Mesenteric fat pad (tissue), 1 donor: ENCODE measurements around the gene MTRF1L. TPM values are rescaled to one million over a fixed set of nuclear protein-coding genes. Genes with fewer than 3 reads are reported as not detected.
A peak's percentile ranks its signal among the peaks of the same experiment; 100 is the strongest.
"Not testable (repeated sequence)": the region's sequence is repeated elsewhere in the genome, so short reads cannot be mapped to it uniquely, and the experiment has no call there.

Experiments
- DNase-seq: peaks from one replicate; pipeline ENCODE4 v3.0.0-alpha.2; 2020; ENCODE audit warnings: low spot score
- total RNA-seq: library from RNA; stranded (reverse); fragmentation: NEBNext Ultra II Directional; extraction: Animal tissue kit (Norgen Biotek cat#: 25700); gene quantifications from one replicate; pipeline ENCODE4 v1.2.1, GENCODE V29; 2021
- donor health status: DM: yes; HTN: yes; CAD: no.

Gene MTRF1L
- total RNA-seq, 1 donor from 2014 or later = 28.6 TPM

- no peak for DNase-seq
These were observed 819 bp upstream of the MTRF1L start for GRCh38 chr6:153003366-153003690.

DNA sequence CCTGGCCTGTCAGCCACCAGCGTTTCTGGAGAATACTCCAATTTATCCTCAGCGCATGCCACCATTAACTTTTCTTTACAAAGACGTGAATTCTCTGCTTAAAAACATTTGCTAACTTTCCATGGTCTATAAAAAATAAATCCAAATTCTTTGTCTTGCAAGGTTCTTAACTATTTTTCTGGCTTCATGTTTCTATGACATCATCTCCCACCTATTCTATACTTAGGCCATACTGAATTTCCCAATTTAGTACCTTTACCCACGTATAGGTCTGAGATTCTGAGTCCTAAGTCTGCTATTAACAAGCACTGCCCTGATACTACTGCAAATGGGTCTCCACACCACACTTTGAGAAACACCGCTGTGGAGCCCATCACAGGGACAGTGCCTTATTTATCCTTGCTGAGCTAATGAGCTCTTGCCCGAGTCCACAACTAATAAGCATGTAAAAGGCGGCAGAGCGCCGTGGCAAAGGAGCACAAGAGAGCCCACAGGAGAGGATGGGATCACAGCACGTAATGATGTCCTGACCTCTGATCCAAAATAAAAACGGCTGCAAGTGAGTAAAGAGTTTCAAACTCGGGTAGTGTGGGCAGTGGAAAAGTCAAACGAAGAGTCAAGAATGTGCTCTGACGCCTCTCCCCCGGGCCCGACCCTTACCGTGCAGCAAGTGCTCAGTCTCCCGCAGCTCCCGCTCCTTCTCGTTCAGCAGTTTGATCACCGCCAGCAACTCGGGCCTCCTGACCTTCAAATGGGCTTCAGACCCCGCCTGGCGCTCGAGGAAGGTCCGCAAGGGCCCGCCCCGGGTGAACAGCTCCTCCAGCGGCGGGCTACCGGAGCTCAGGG is 519 bp downstream of the MTRF1L start:
- no peak for DNase-seq

DNA sequence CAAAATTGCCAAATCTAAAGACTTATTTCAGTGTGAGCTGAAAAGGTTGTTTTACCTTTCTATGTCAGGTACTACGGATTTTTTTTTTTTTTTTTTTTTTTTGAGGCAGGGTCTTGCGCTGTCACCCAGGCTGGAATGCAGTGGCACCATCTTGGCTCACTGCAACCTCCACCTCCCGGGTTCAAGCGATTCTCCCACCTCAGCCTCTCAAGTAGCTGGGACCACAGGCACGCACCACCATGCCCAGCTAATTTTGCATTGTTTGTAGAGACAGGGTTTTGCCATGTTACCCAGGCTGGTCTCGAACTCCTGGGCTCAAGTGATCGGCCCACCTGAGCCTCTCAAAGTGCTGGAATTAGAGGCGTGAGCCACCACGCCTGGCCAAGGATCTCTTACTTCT is 1.7 kb downstream of the MTRF1L start:
- DNase-seq = not testable (repeated sequence)

DNA sequence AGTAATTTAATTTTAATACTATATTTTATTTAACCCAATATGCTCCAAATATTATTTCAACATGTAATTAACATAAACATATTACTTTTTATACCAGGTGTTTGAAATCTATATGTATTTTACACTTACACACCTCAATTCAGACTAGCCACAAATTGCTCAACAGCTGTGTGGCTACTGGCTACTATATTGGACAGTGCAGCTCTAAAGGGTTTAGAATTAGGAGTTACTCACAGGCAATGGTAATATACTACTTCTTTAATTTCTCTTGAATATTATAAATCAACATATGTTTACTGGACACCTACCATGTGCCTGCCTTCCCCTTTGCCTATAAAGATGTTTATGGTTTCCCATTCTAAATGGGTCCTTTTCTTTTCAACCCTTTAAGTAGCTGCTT is 2.3 kb downstream of the MTRF1L start:
- no peak for DNase-seq

DNA sequence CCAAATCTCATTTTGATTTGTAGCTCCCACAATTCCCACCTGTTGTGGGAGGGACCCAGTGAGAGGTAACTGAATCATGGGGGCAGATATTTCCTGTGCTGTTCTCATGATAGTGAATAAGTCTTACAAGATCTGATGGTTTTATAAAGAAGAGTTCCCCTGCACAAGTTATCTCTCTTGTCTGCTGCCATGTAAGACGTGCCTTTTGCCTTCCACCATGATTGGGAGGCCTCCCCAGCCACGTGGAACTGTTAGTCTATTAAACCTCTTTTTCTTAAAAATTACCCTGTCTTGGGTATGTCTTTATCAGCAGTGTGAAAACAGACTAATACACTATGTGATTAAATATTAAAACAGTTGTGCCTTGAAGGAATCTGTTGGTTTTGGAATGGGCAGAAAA is 3.0 kb downstream of the MTRF1L start:
- DNase-seq = not testable (repeated sequence)

GRCh38 chr6:152993847-152994246 is 8.7 kb downstream of the MTRF1L start:
- DNase-seq = no peak

DNA sequence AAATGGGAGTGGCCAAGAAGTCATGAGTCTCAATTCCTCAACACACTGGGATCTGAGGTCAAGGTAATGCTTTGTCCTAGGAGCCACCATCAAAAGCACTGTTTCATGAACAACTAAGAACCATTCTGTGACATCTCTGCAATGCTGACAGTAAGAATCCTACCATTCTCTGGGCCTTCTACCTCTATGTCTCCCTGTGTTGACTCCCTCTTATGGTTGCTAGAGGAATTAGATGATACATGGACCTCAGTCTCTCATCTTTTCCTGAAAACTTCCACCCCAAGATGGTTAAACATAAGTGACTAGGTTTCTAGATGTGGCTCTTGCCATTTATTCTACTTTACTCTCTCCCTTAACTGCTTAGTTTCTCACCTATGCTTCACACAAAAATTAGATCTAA is 9.1 kb downstream of the MTRF1L start:
- no peak for DNase-seq

DNA sequence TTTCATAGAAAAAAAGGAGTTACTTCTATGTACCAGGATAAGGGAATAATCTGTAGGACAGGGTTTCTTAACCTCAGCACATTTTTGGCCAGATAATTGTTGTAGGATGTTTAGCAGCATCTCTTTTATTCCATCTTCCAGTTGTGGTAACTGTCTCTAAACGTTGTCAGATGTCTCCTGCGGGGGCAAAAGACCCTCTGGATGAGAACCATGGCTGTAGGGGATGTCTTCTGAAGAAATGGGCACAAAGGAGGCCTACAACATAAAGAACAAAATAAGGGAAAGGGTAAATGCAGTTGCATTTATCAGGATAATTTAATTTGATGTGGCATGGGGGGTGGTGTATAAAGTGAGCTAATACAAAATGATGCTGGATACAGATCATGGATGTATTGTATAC is 15.5 kb downstream of the MTRF1L start:
- DNase-seq = no peak

GRCh38 chr6:152985300-152985699 is 17.2 kb downstream of the MTRF1L start:
- not testable (repeated sequence) for DNase-seq

DNA sequence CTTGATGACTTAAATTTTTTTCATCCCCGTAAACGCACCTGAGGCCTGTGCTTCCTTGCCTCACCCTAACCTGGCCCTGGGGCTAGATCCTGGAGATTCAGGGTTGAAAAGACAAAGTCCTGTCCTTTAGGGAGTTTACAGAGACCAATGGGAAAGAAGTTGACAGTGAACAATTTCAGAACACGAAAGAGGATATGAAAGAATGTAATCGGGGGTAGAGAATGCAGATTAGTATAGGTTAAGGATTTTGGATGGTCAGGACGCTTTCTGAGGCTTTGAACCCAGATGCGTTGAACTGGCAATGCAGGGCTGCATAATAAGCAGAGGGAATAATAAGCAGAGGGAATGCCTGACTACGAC is 18.0 kb downstream of the MTRF1L start:
- no peak for DNase-seq

DNA sequence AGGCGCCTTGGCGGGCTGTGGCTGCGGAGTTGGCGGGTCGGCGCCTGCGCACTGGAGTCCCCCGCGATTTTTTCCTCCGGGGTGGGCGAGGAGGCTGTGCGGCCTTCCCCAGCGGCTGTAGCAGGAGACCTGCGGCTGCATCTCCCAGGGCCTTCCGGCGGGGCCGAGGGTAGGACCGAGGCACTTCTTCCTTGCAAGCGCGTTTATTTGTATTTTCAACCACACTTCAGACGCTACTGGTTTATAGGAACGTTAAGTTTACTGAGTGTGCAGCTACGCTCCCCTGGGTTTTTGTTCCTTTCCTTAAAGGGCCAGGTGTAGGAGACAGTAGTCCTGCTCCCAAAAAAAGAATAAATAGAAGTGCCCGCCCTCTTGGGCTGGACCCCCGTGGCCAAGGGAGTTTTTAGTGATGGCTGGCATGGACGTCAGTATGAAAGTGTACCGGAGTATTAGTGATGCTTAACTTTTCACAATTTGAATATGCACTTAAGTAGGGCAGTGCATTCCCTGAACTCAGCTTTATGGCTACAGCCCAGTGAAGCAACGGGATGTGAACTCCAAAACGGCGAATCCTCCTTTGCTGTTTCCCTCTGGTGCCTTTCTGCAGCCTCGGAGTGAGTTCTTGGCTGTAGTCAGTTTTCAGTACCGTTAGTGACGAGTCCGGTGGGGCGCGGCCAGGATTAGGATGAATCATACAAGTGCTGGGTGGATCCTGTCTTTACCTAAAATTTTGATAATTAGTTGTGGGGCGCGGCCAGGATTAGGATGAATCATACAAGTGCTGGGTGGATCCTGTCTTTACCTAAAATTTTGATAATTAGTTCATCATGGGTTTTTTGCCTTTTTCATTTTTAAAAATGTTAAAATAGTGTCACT is 18.6 kb downstream of the MTRF1L start:
- peak; percentile 93 for DNase-seq

DNA sequence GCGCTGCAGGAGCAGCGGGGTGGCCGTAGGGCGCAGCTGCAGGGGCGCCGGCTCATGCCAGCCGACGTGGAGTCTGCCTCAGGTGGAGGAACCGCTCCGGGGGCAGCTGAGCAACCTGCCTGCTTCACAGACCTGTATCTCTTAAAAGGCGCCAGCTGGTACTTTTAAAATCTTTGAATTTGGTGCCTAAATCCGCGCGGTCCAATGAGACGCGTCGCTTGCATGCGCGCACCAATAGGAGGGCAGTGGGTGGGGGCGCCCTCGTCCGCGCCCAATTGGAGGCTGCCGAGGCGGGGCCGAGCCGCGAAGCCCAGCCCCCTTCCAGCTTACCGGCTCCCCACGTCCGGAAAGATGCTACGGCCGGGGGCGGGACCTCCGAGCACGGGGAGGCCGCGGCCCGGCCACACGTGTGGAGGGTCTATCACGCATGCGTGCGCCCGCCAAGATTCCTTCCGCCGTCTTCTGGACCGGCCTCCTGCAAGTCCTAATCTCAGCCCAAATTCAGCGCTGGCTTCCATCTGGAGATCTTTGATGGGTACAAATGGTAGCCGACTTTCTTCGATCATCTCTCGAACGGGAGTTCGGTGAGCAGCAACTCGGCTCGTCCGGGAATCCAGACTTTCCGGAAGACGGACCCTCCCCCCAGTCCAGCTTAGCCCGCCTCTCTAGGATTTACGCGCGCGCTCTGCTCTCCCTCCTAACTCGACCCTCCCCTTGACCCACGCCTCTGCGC is 19.4 kb downstream of the MTRF1L start, which contains the start of gene FBXO5:
Gene FBXO5, minus strand, starts transcription at position 138 of the 733 bp plus-strand sequence. Its CDS starts 82 bp downstream, at position 56.
- DNase-seq = peak; percentile 99

DNA sequence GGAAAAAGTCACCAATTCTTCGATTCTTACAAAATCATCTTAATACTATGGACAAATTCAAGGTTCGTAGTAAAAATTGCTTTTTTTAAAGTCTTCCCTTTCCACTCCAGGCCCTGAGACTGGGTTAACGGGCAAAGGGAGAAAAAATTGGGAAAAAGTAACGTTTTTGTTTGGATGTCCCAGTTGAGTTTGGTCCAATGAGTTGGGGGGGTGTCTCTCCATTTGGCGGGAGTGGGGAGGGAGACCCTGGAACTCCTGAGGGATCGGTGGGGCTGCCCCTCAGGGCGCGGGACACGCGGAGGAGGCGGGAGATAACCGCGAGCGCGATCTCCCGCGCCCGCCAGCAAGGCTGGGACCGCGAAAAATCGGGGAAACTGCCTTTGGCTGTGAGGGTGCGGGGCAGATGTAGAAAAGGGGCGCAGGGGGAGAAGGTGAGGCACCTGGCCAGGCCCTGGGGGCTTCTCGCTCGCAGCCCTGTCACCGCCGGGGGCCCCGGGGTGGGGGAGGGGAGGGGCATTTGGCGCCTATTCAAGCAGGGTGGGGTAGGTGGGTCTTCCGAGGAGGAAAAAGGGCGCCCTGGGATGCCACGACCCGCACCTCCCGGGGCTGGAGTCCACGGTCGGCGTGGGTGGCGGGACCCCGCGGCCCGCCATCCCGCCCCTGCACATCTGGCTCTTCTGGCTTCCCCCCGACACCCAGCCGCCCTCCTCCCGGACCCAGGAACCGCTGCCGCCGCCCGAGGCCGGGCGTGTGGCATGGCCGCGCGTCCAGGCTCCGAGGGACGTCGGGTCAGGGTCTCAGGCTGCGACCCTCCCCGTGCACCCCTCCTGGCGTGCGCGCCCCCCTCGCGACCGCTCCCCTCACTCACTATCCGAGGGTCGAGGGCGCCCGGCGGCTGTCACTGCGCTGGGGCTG is 20.3 kb downstream of the MTRF1L start:
- no peak for DNase-seq

- DNase-seq = no peak
These were observed 21.3 kb downstream of the MTRF1L start for GRCh38 chr6:152981219-152981618.

- no peak for DNase-seq
These were observed 21.9 kb downstream of the MTRF1L start for GRCh38 chr6:152980656-152981055.

DNA sequence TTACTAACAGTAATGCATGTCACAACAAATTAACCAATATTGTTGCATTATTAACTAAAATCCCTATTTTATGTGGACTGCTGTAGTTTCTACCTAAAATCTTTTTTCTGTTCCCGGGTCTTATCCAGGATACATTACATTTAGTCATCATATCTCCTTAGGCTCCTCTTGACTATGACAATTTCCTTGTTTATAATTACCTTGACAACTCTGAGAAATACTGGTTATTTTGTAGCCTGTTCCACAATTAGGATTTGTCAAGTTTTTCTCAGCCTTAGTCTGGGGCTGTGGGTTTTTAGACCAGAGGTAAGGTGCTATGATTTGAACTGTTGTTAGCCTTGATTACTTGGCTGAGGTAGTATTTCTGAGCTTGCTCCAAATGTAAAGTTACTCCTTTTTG is 23.4 kb downstream of the MTRF1L start:
- no peak for DNase-seq

GRCh38 chr6:152978058-152978457 is 24.5 kb downstream of the MTRF1L start:
- no peak for DNase-seq

DNA sequence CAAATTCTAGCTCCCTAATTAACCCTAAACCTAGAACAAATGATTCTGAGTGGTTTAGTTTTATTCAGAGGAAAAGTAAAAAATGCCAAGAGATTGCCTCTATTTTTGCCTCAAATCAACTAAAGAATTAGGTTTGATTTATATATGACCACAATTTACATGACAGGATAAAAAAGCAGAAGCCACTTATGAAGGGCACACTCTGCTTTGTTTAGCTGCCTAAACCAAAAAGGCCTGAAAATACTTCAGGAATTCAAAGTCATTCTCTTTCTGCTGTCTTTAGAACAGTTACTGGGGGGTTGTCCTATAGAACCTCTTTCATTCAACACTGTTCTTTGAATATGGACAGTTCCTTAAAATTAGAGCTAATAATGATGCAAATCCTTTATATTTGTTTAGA is 25.0 kb downstream of the MTRF1L start:
- no peak for DNase-seq

GRCh38 chr6:152976749-152977148 is 25.8 kb downstream of the MTRF1L start:
- no peak for DNase-seq

GRCh38 chr6:152975204-152975915 is 27.1 kb downstream of the MTRF1L start:
- DNase-seq = no peak
